ENCODE measurements around the gene VAC14. TPM values are rescaled to one million over a fixed set of nuclear protein-coding genes. Genes with fewer than 3 reads are reported as not detected.
A peak's percentile ranks its signal among the peaks of the same experiment; 100 is the strongest.

Gene VAC14
- total and polyA plus RNA-seq, 2 experiments from 2014 or later = 27.1 to 32.4 TPM

GRCh38 chr16:70754371-70754770 lies 46.6 kb downstream of the VAC14 start:
- H3K9ac ChIP-seq = no peak overlapping the region
- no peaks in the 10 kb centered on the region for H3K9me2 ChIP-seq (ENCODE audit: insufficient read depth)
- no peaks in the 10 kb centered on the region; the same call in 1 of the 2 replicates for H3K36me3 ChIP-seq (ENCODE audit: low read depth)
- H2AFZ ChIP-seq = no peak overlapping the region
- H3F3A ChIP-seq (ENCODE audit: insufficient read depth) = peaks cover 8% of the 10 kb centered on the region
- WGBS, 2 experiments (ENCODE audit: low coverage in 1 of 2, low lambda C conversion rate in 2 of 2, missing lambda C conversion rate in 2 of 2) = 94 to 95% methylated on average over 11 of the region's 11 CpGs
- no peak overlapping the region for H3K4me3 ChIP-seq
- no peaks in the 10 kb centered on the region for H3K27me3 ChIP-seq (replicated peaks; ENCODE audit: insufficient read depth)
- in situ Hi-C loops (cut with MboI) = loop anchor here (25.0 kb wide), 1 partner anchor 367 kb away; no protein-coding TSS in a partner anchor
- no peak overlapping the region for H3K27ac ChIP-seq
- no peaks in the 10 kb centered on the region for H4K20me1 ChIP-seq (ENCODE audit: insufficient read depth)
- TF ChIP-seq EZH2 (IDR thresholded peaks at IDR 0.05; ENCODE audit: insufficient read depth, poor library complexity, severe bottlenecking) (no peak), EZH2phosphoT487 (IDR thresholded peaks at IDR 0.05; ENCODE audit: insufficient read depth, low read depth) (no peak)
- DNase-seq = no peak
- H3K9me3 ChIP-seq (ENCODE audit: low read depth) = no peaks in the 10 kb centered on the region
- H3K79me2 ChIP-seq (ENCODE audit: insufficient read depth) = no peaks in the 10 kb centered on the region
- peaks cover 15% of the 10 kb centered on the region for H3K4me1 ChIP-seq (ENCODE audit: insufficient read depth)
- no peak overlapping the region for H3K4me2 ChIP-seq (ENCODE audit: unreplicated experiment)

- Histone ChIP-seq H3K36me3 (ENCODE audit: low read depth) (no peaks in the 10 kb centered on the region; the same call in 1 of the 2 replicates), H3K9me2 (ENCODE audit: insufficient read depth) (no peaks in the 10 kb centered on the region), H3K79me2 (ENCODE audit: insufficient read depth) (no peaks in the 10 kb centered on the region), H3K27ac (no peak overlapping the region), H2AFZ (no peak overlapping the region), H3F3A (ENCODE audit: insufficient read depth) (0 out of 2 replicates have a peak, but pooled peaks cover 2% of the 10 kb centered on the region), H3K4me3 (no peak overlapping the region), H3K4me1 (ENCODE audit: insufficient read depth) (peaks cover 15% of the 10 kb centered on the region), H3K4me2 (ENCODE audit: unreplicated experiment) (no peak overlapping the region), H3K9ac (no peak overlapping the region), H3K27me3 (replicated peaks; ENCODE audit: insufficient read depth) (no peaks in the 10 kb centered on the region), H3K9me3 (ENCODE audit: low read depth) (no peaks in the 10 kb centered on the region), H4K20me1 (ENCODE audit: insufficient read depth) (no peaks in the 10 kb centered on the region)
- 68 to 75% methylated on average over 8 of the region's 8 CpGs for WGBS, 2 experiments (ENCODE audit: low coverage in 1 of 2, low lambda C conversion rate in 2 of 2, missing lambda C conversion rate in 2 of 2)
- no peak for DNase-seq
- in situ Hi-C loops (cut with MboI) = loop anchor here (25.0 kb wide), 1 partner anchor 367 kb away; no protein-coding TSS in a partner anchor
- no peak for TF ChIP-seq EZH2 (IDR thresholded peaks at IDR 0.05; ENCODE audit: insufficient read depth, poor library complexity, severe bottlenecking)
- TF ChIP-seq EZH2phosphoT487 (IDR thresholded peaks at IDR 0.05; ENCODE audit: insufficient read depth, low read depth) = no peak
Measured at GRCh38 chr16:70753694-70754325, 47.1 kb downstream of the VAC14 start.

GRCh38 chr16:70753228-70753627 lies 47.7 kb downstream of the VAC14 start:
- no peak for TF ChIP-seq EZH2 (IDR thresholded peaks at IDR 0.05; ENCODE audit: insufficient read depth, poor library complexity, severe bottlenecking)
- Histone ChIP-seq H3K79me2 (ENCODE audit: insufficient read depth) (no peaks in the 10 kb centered on the region), H3K9me2 (ENCODE audit: insufficient read depth) (no peaks in the 10 kb centered on the region), H3K27me3 (replicated peaks; ENCODE audit: insufficient read depth) (no peaks in the 10 kb centered on the region), H2AFZ (no peak overlapping the region), H4K20me1 (ENCODE audit: insufficient read depth) (no peaks in the 10 kb centered on the region), H3K4me3 (no peak overlapping the region), H3F3A (ENCODE audit: insufficient read depth) (no peaks in the 10 kb centered on the region), H3K9me3 (ENCODE audit: low read depth) (no peaks in the 10 kb centered on the region), H3K4me1 (ENCODE audit: insufficient read depth) (peaks cover 15% of the 10 kb centered on the region), H3K9ac (no peak overlapping the region), H3K36me3 (ENCODE audit: low read depth) (no peaks in the 10 kb centered on the region; the same call in 1 of the 2 replicates), H3K4me2 (ENCODE audit: unreplicated experiment) (no peak overlapping the region), H3K27ac (no peak overlapping the region)
- WGBS, 2 experiments (ENCODE audit: low coverage in 1 of 2, low lambda C conversion rate in 2 of 2, missing lambda C conversion rate in 2 of 2) = 68 to 85% methylated on average over 4 to 6 of the region's 6 CpGs
- in situ Hi-C loops (cut with MboI) = loop anchor here (25.0 kb wide), 1 partner anchor 366 kb away; no protein-coding TSS in a partner anchor
- DNase-seq = peak; percentile 31

GRCh38 chr16:70752426-70752825 lies 48.5 kb downstream of the VAC14 start:
- Histone ChIP-seq H3K4me1 (ENCODE audit: insufficient read depth) (peaks cover 15% of the 10 kb centered on the region), H2AFZ (no peak overlapping the region), H3K9me3 (ENCODE audit: low read depth) (no peaks in the 10 kb centered on the region), H3K27ac (no peak overlapping the region), H3K9ac (no peak overlapping the region), H3K9me2 (ENCODE audit: insufficient read depth) (no peaks in the 10 kb centered on the region), H3K36me3 (ENCODE audit: low read depth) (no peaks in the 10 kb centered on the region), H3F3A (ENCODE audit: insufficient read depth) (no peaks in the 10 kb centered on the region), H3K27me3 (replicated peaks; ENCODE audit: insufficient read depth) (no peaks in the 10 kb centered on the region), H3K4me2 (ENCODE audit: unreplicated experiment) (no peak overlapping the region), H3K4me3 (no peak overlapping the region), H4K20me1 (ENCODE audit: insufficient read depth) (no peaks in the 10 kb centered on the region), H3K79me2 (ENCODE audit: insufficient read depth) (no peaks in the 10 kb centered on the region)
- WGBS, 2 experiments (ENCODE audit: low coverage in 1 of 2, low lambda C conversion rate in 2 of 2, missing lambda C conversion rate in 2 of 2) = 90 to 92% methylated on average over 10 of the region's 10 CpGs
- DNase-seq = no peak
- TF ChIP-seq EZH2phosphoT487 (IDR thresholded peaks at IDR 0.05; ENCODE audit: insufficient read depth, low read depth) (no peak), EZH2 (IDR thresholded peaks at IDR 0.05; ENCODE audit: insufficient read depth, poor library complexity, severe bottlenecking) (no peak)
- in situ Hi-C loops (cut with MboI) = loop anchor here (25.0 kb wide), 1 partner anchor 365 kb away; no protein-coding TSS in a partner anchor

Measured in GM23248 (cell line).